Endothelial cell of umbilical vein (primary cell): ENCODE results near the gene TRAF3. TPM values are rescaled to one million over a fixed set of nuclear protein-coding genes. Genes with fewer than 3 reads are reported as not detected.

Source experiments
- BruUV-seq: library from RNA; stranded (reverse); fragments of 400-500 nt; replicated peaks from 2 replicates; lab custom pipeline; 2021; lab: Mats Ljungman, UMichigan
- CTCF ChIA-PET: fragments of 300-600, 350-600 bp; sonication (Branson Sonifier 250); formaldehyde crosslinking; loops from one replicate; lab custom pipeline; 2021; ENCODE audit warnings: antibody characterized with exemption, inconsistent platforms; lab: Charles Lee
- POLR2A ChIA-PET: fragments of 300-600, 350-600 bp; sonication (Branson Sonifier 250); formaldehyde crosslinking; loops from one replicate; lab custom pipeline; 2021; ENCODE audit warnings: antibody characterized with exemption, inconsistent platforms; lab: Charles Lee
- DNase-seq: peaks from one replicate; pipeline ENCODE4 v3.0.0-alpha.2; 2011; ENCODE audit warnings: low read depth, low spot score
- FAIRE-seq: peaks from 2 replicates; lab custom pipeline; 2011; peaks lifted over from hg19 to GRCh38; lab: Jason Lieb, UNC
- H2AFZ ChIP-seq: 2 replicates; pipeline ENCODE4 v1.6.0; 2012; ENCODE audit warnings: low read depth, low read length, control low read depth, inconsistent platforms
- H3K27ac ChIP-seq: 2 replicates; pipeline ENCODE4 v1.5.1; 2011; ENCODE audit warnings: low read depth, mild to moderate bottlenecking, control low read depth, low read length, moderate library complexity; ENCODE audit not compliant: insufficient read depth
- H3K27me3 ChIP-seq, 2 experiments: 2 replicates each; pipeline versions ENCODE4 v1.6.0 to v1.6.1; 2011; ENCODE audit warnings: low read length in 2 of 2, mixed read lengths in 1 of 2; ENCODE audit not compliant: control insufficient read depth in 2 of 2, insufficient read depth in 2 of 2
- H3K36me3 ChIP-seq, 2 experiments: 2 replicates in 1 of 2; 3 replicates in 1 of 2; pipeline ENCODE4 v1.5.1; 2011; ENCODE audit warnings: low read length in 2 of 2, mild to moderate bottlenecking in 1 of 2, moderate library complexity in 1 of 2; ENCODE audit not compliant: control insufficient read depth in 2 of 2, insufficient read depth in 2 of 2; ENCODE audit errors: extremely low read depth in 1 of 2
- H3K4me1 ChIP-seq: 3 replicates; pipeline ENCODE4 v1.5.1; 2011; ENCODE audit warnings: mild to moderate bottlenecking, low read length; ENCODE audit not compliant: control insufficient read depth, insufficient read depth; ENCODE audit errors: extremely low read depth
- H3K4me2 ChIP-seq: 2 replicates; pipeline ENCODE4 v1.6.1; 2011; ENCODE audit warnings: low read length, control low read depth, mixed read lengths; ENCODE audit not compliant: insufficient read depth
- H3K4me3 ChIP-seq, 3 experiments: fragments of 200-600 bp in 1 of 3; sonication (generic), shearing (Covaris generic) in 1 of 3; replicated peaks in 1 of 3; 2 replicates each; pipeline ENCODE4 v1.5.1; 2011 to 2016; ENCODE audit warnings: control low read depth in 3 of 3, low read length in 3 of 3, mild to moderate bottlenecking in 2 of 3, inconsistent platforms in 1 of 3, low read depth in 1 of 3, moderate library complexity in 1 of 3; ENCODE audit not compliant: insufficient read depth in 1 of 3
- H3K79me2 ChIP-seq: 2 replicates; pipeline ENCODE4 v1.6.0; 2012; ENCODE audit warnings: low read length, inconsistent platforms; ENCODE audit not compliant: control insufficient read depth, insufficient read depth
- H3K9ac ChIP-seq: replicated peaks from 2 replicates; pipeline ENCODE3; 2011; ENCODE audit warnings: low read length, control low read depth; ENCODE audit not compliant: insufficient read depth; ENCODE audit errors: extremely low read depth
- H3K9me1 ChIP-seq: replicated peaks from 3 replicates; pipeline ENCODE4 v1.6.0; 2011; ENCODE audit warnings: mild to moderate bottlenecking, low read length; ENCODE audit not compliant: control insufficient read depth, insufficient read depth; ENCODE audit errors: extremely low read depth
- H3K9me3 ChIP-seq: replicated peaks from 2 replicates; pipeline ENCODE4 v1.5.1; 2012; ENCODE audit warnings: low read length, inconsistent platforms; ENCODE audit not compliant: control insufficient read depth, insufficient read depth
- H4K20me1 ChIP-seq: replicated peaks from 2 replicates; pipeline ENCODE3; 2011; ENCODE audit warnings: mild to moderate bottlenecking, low read length; ENCODE audit not compliant: control insufficient read depth, insufficient read depth; ENCODE audit errors: extremely low read depth
- CTCF ChIP-seq, 2 donors: IDR thresholded peaks; 1 replicate in 1 of 2; 2 replicates in 1 of 2; pipeline ENCODE4 v1.5.1; 2011; ENCODE audit warnings: low read length in 2 of 2, mild to moderate bottlenecking in 2 of 2, moderate library complexity in 2 of 2, control low read depth in 1 of 2, inconsistent platforms in 1 of 2, low read depth in 1 of 2; ENCODE audit not compliant: insufficient read depth in 1 of 2; ENCODE audit errors: extremely low read depth in 1 of 2
- EZH2 ChIP-seq: IDR thresholded peaks from 2 replicates; pipeline ENCODE4 v1.6.1; 2012; ENCODE audit warnings: borderline replicate concordance, low read depth, mild to moderate bottlenecking, moderate library complexity, low read length, inconsistent platforms; ENCODE audit not compliant: severe bottlenecking
- FOS ChIP-seq: IDR thresholded peaks from 2 replicates; pipeline ENCODE4 v1.6.1; 2011; ENCODE audit warnings: mild to moderate bottlenecking, low read length, moderate library complexity, borderline replicate concordance; ENCODE audit not compliant: insufficient read depth
- GATA2 ChIP-seq: IDR thresholded peaks from 2 replicates; pipeline ENCODE4 v1.7.0; 2011; ENCODE audit warnings: low read depth, mild to moderate bottlenecking, moderate library complexity, mixed read lengths, low read length; ENCODE audit not compliant: insufficient read length, insufficient read depth
- JUN ChIP-seq: IDR thresholded peaks from 2 replicates; pipeline ENCODE4 v1.6.1; 2011; ENCODE audit warnings: borderline replicate concordance, low read depth; ENCODE audit not compliant: insufficient read length, insufficient read depth
- MAX ChIP-seq: IDR thresholded peaks from 2 replicates; pipeline ENCODE4 v1.6.1; 2011; ENCODE audit not compliant: insufficient read depth, insufficient read length
- MYC ChIP-seq: IDR thresholded peaks from one replicate; pipeline ENCODE4 v1.6.1; 2011; ENCODE audit warnings: mild to moderate bottlenecking, low read depth, low read length
- POLR2A ChIP-seq: IDR thresholded peaks from 2 replicates; pipeline ENCODE4 v1.6.1; 2012; ENCODE audit warnings: low read depth, mild to moderate bottlenecking, control low read depth, low read length
- POLR2AphosphoS5 ChIP-seq: IDR thresholded peaks from 2 replicates; pipeline ENCODE4 v1.6.1; 2012; ENCODE audit warnings: low read depth, mild to moderate bottlenecking, control low read depth, low read length, moderate library complexity; ENCODE audit not compliant: insufficient read depth
- dilution Hi-C: fragments of 300-500 bp; cut with MboI; formaldehyde crosslinking; loops from one replicate; pipeline ENCODE4 v1.15.0; 2019; ENCODE audit warnings: low sequenced_read_pairs; ENCODE audit not compliant: extremely low pct_ligation_motif_present
- intact Hi-C: fragments of 100-400 bp; cut with micrococcal nuclease; formaldehyde crosslinking; loops from one replicate; pipeline ENCODE4 v1.10.0; 2022
- polyA plus RNA-seq, 4 experiments: library from polyadenylated mRNA; depleted of rRNA in 3 of 4; stranded (reverse) in 3 of 4; unstranded in 1 of 4; fragments of >200 nt; gene quantifications; 2 replicates each; pipeline versions ENCODE4 v1.2.1 to v1.2.3, GENCODE V29; 2011 to 2012; ENCODE audit warnings: missing spikeins in 1 of 4
- total RNA-seq: library from RNA; stranded (reverse); gene quantifications from 2 replicates; pipeline ENCODE4 v1.2.3, GENCODE V29; 2021

The TRAF3 gene
- total and polyA plus RNA-seq, 2 donors (not counting 3 experiments of a cell fraction or from before 2014, with no cell fraction given), result 14.4 to 27.6 TPM

GRCh38 chr14:102901633-102902032 lies 124.4 kb downstream of the TRAF3 start:
- dilution Hi-C loops, result no loop called here
- H3K36me3 ChIP-seq, result peaks cover 0 to 11% of the 10 kb centered on the region in 2 experiments
- H2AFZ ChIP-seq, result no peak overlapping the region
- DNase-seq (no peak), FAIRE-seq (no peak)
- no peaks in the 10 kb centered on the region for H3K4me1 ChIP-seq
- no peaks in the 10 kb centered on the region for H3K9me3 ChIP-seq
- no peak overlapping the region for H3K4me3 ChIP-seq
- no TSS peak for BruUV-seq
- no peak overlapping the region for H3K9ac ChIP-seq
- ChIA-PET CTCF (no interaction called here), POLR2A (no interaction called here)
- intact Hi-C loops, result no loop called here
- H3K27me3 ChIP-seq, result no peaks in the 10 kb centered on the region
- H4K20me1 ChIP-seq, result no peaks in the 10 kb centered on the region
- no peak for TF ChIP-seq POLR2AphosphoS5
- no peak for TF ChIP-seq FOS
- TF ChIP-seq POLR2A, result no peak
- no peak for TF ChIP-seq MYC
- TF ChIP-seq CTCF (IDR thresholded peaks at IDR 0.05; ENCODE audit: extremely low read depth in 1 of 2, insufficient read depth in 1 of 2, low read depth in 1 of 2, low read length in 2 of 2), result no peak
- H3K79me2 ChIP-seq, result no peaks in the 10 kb centered on the region
- H3K27ac ChIP-seq, result no peak overlapping the region
- no peak overlapping the region for H3K4me2 ChIP-seq
- no peaks in the 10 kb centered on the region for H3K9me1 ChIP-seq

GRCh38 chr14:102902086-102902485 lies 124.8 kb downstream of the TRAF3 start:
- Histone ChIP-seq H3K9ac (no peak overlapping the region), H4K20me1 (no peaks in the 10 kb centered on the region), H3K79me2 (no peaks in the 10 kb centered on the region), H3K9me1 (no peaks in the 10 kb centered on the region), H3K4me1 (no peaks in the 10 kb centered on the region), H3K9me3 (no peaks in the 10 kb centered on the region), H3K36me3 (peaks cover 0 to 13% of the 10 kb centered on the region in 2 experiments), H3K27me3 (no peaks in the 10 kb centered on the region), H3K27ac (no peak overlapping the region), H2AFZ (no peak overlapping the region), H3K4me3 (no peak overlapping the region), H3K4me2 (no peak overlapping the region)
- dilution Hi-C loops, result no loop called here
- POLR2A ChIA-PET, result no interaction called here
- TF ChIP-seq POLR2AphosphoS5 (no peak), MYC (no peak), FOS (no peak), MAX (no peak), JUN (no peak), GATA2 (no peak), EZH2 (no peak), CTCF (IDR thresholded peaks at IDR 0.05; ENCODE audit: extremely low read depth in 1 of 2, insufficient read depth in 1 of 2, low read depth in 1 of 2, low read length in 2 of 2) (no peak)
- FAIRE-seq (no peak), DNase-seq (no peak)
- CTCF ChIA-PET, result no interaction called here
- BruUV-seq, result no TSS peak
- intact Hi-C loops, result no loop called here
